ENCODE results near the gene FAIM. TPM values are rescaled to one million over a fixed set of nuclear protein-coding genes. Genes with fewer than 3 reads are reported as not detected.
"Not testable (repeated sequence)": the region's sequence is repeated elsewhere in the genome, so short reads cannot be mapped to it uniquely, and the experiment has no call there.

FAIM gene
- total and polyA plus RNA-seq, 2 experiments from 2014 or later = 12.0 to 29.7 TPM

DNA sequence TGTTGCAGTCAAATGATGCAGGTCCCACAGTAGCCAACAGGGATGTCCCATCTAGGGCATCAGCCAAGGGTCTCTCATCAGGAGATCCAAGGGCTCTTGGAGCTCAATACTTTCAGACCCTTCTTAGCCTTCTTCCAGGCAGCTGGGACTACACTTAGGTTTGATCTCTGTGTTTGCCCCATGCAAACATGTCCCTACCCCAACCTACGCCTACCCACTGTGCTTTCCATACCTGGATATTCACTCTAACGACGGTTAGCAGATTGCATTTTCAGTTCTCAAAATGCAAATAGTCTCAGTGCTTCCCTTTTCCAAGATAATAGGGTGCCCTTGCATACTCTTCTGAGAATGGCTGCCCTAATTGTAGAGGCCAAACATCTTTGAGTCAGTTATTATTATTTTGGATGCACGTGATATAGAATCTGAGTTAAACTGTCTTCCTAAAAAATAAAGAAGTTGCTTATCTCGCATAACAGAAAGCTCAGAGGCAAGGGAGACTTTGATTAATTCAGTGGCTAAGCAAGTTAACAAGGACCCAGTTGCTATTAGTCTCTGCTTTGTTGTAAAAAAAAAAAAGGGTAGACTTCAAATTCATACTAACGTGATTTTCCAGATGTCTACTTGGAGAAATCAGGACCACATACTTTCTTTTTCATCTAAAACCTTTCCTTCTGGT lies 13.5 kb upstream of the FAIM start:
- Histone ChIP-seq H3K4me2 (no peak overlapping the region), H3K27ac (ENCODE audit: low read depth) (no peak overlapping the region)

DNA sequence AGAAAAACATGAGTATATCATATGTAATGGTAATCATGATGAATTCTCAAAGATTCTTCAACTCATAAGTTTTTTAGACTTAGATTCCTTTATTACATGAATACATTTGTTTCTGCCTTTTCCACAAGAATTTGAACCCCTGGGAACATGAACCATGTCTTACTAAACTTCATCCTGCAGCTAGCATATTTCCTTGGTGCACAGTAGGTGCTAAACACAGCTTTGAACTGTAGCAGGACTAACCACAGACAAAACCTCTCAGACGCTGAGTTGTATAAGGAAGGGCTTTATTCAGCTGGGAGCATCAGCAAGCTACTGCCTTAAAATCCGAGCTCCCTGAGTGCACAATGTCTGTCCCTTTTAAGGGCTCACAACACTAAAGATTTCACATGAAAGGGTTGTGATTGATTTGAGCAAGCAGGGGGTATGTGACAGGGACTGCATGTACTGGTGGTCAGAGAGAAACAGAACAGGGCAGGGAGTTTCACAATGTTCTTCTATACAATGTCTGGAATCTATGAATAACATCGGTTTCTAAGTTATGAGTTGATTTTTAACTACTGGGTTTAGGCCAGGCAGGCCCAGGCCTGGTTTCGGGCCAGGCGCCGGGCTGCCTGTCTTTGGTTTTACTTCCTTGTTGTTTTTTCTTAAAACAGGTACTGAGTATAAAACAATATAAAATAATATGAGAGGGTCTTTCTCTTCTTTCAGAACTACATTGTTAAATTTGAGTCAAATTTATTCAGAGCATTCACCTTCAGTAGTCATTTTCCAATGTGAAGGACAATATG lies 11.2 kb upstream of the FAIM start:
- not testable (repeated sequence) for H3F3A ChIP-seq (replicated peaks; ENCODE audit: low read depth); H3K36me3 ChIP-seq (ENCODE audit: insufficient read depth); H3K79me2 ChIP-seq (replicated peaks; ENCODE audit: insufficient read depth); H4K20me1 ChIP-seq (replicated peaks; ENCODE audit: insufficient read depth); H3K4me3 ChIP-seq; H3K27ac ChIP-seq (ENCODE audit: low read depth); ATAC-seq; H3K27me3 Mint-ChIP-seq (ENCODE audit: insufficient read depth, low read depth, poor library complexity); H3K27me3 ChIP-seq (ENCODE audit: insufficient read depth); H3K4me3 Mint-ChIP-seq; H3K9me2 ChIP-seq (ENCODE audit: insufficient read depth); DNase-seq (ENCODE audit: low spot score); H3K27ac Mint-ChIP-seq
- Mint-ChIP-seq H3K9me3 (peaks cover 23% of the 10 kb centered on the region), H3K36me3 (ENCODE audit: low read depth) (peaks cover 10% of the 10 kb centered on the region; the same call in 2 of the 3 replicates), H3K4me1 (peaks cover 14% of the 10 kb centered on the region; the same call in 2 of the 3 replicates)
- peak overlapping the region; percentile 21; the same call in 1 of the 2 replicates for H3K4me2 ChIP-seq
- peak overlapping the region; percentile 44; the same call in 1 of the 2 replicates for H2AFZ ChIP-seq
- H3K4me1 ChIP-seq (ENCODE audit: insufficient read depth) = peaks cover 19% of the 10 kb centered on the region

More for the DNA sequence above, 13.5 kb upstream of the FAIM start:
- Histone ChIP-seq H2AFZ (peak overlapping the region; percentile 40; the same call in 1 of the 2 replicates), H3K4me1 (ENCODE audit: insufficient read depth) (peaks cover 19% of the 10 kb centered on the region), H3K9me2 (ENCODE audit: insufficient read depth) (0 out of 2 replicates have a peak, but pooled peaks cover 4% of the 10 kb centered on the region), H3F3A (replicated peaks; ENCODE audit: low read depth) (no peaks in the 10 kb centered on the region), H3K4me3 (no peak overlapping the region), H3K27me3 (ENCODE audit: insufficient read depth) (no peaks in the 10 kb centered on the region), H3K79me2 (replicated peaks; ENCODE audit: insufficient read depth) (peaks cover 9% of the 10 kb centered on the region; the same call in 1 of the 2 replicates), H3K36me3 (ENCODE audit: insufficient read depth) (peaks cover 4% of the 10 kb centered on the region; the same call in 1 of the 2 replicates), H4K20me1 (replicated peaks; ENCODE audit: insufficient read depth) (no peaks in the 10 kb centered on the region)
- TF ChIP-seq, protein P1, sequence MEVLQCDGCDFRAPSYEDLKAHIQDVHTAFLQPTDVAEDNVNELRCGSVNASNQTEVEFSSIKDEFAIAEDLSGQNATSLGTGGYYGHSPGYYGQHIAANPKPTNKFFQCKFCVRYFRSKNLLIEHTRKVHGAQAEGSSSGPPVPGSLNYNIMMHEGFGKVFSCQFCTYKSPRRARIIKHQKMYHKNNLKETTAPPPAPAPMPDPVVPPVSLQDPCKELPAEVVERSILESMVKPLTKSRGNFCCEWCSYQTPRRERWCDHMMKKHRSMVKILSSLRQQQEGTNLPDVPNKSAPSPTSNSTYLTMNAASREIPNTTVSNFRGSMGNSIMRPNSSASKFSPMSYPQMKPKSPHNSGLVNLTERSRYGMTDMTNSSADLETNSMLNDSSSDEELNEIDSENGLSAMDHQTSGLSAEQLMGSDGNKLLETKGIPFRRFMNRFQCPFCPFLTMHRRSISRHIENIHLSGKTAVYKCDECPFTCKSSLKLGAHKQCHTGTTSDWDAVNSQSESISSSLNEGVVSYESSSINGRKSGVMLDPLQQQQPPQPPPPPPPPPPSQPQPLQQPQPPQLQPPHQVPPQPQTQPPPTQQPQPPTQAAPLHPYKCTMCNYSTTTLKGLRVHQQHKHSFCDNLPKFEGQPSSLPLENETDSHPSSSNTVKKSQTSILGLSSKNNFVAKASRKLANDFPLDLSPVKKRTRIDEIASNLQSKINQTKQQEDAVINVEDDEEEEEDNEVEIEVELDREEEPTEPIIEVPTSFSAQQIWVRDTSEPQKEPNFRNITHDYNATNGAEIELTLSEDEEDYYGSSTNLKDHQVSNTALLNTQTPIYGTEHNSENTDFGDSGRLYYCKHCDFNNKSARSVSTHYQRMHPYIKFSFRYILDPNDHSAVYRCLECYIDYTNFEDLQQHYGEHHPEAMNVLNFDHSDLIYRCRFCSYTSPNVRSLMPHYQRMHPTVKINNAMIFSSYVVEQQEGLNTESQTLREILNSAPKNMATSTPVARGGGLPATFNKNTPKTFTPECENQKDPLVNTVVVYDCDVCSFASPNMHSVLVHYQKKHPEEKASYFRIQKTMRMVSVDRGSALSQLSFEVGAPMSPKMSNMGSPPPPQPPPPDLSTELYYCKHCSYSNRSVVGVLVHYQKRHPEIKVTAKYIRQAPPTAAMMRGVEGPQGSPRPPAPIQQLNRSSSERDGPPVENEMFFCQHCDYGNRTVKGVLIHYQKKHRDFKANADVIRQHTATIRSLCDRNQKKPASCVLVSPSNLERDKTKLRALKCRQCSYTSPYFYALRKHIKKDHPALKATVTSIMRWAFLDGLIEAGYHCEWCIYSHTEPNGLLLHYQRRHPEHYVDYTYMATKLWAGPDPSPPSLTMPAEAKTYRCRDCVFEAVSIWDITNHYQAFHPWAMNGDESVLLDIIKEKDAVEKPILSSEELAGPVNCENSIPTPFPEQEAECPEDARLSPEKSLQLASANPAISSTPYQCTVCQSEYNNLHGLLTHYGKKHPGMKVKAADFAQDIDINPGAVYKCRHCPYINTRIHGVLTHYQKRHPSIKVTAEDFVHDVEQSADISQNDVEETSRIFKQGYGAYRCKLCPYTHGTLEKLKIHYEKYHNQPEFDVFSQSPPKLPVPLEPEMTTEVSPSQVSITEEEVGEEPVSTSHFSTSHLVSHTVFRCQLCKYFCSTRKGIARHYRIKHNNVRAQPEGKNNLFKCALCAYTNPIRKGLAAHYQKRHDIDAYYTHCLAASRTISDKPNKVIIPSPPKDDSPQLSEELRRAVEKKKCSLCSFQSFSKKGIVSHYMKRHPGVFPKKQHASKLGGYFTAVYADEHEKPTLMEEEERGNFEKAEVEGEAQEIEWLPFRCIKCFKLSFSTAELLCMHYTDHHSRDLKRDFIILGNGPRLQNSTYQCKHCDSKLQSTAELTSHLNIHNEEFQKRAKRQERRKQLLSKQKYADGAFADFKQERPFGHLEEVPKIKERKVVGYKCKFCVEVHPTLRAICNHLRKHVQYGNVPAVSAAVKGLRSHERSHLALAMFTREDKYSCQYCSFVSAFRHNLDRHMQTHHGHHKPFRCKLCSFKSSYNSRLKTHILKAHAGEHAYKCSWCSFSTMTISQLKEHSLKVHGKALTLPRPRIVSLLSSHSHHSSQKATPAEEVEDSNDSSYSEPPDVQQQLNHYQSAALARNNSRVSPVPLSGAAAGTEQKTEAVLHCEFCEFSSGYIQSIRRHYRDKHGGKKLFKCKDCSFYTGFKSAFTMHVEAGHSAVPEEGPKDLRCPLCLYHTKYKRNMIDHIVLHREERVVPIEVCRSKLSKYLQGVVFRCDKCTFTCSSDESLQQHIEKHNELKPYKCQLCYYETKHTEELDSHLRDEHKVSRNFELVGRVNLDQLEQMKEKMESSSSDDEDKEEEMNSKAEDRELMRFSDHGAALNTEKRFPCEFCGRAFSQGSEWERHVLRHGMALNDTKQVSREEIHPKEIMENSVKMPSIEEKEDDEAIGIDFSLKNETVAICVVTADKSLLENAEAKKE (CRISPR knock-in tag; IDR thresholded peaks at IDR 0.05) = 0 out of 2 replicates have a peak, but pooled peaks have one; percentile 36
- TF ChIP-seq POLR2AphosphoS5 (IDR thresholded peaks at IDR 0.05; ENCODE audit: low read depth) = no peak
- ATAC-seq (no peak), DNase-seq (ENCODE audit: low spot score) (no peak)
- peaks cover 11% of the 10 kb centered on the region; the same call in 1 of the 3 replicates for H3K9me3 Mint-ChIP-seq
- H3K36me3 Mint-ChIP-seq (ENCODE audit: low read depth) = peaks cover under 1% of the 10 kb centered on the region; the same call in 1 of the 3 replicates
- H3K4me1 Mint-ChIP-seq = peaks cover 14% of the 10 kb centered on the region; the same call in 2 of the 3 replicates
- H3K27me3 Mint-ChIP-seq (ENCODE audit: insufficient read depth, low read depth, poor library complexity) = peaks cover 8% of the 10 kb centered on the region
- H3K27ac Mint-ChIP-seq = peak overlapping the region; percentile 95
- H3K4me3 Mint-ChIP-seq = peak overlapping the region; percentile 91

Data from GM23338 (cell line).